ENCODE data around the gene ZNF566. TPM values are rescaled to one million over a fixed set of nuclear protein-coding genes. Genes with fewer than 3 reads are reported as not detected.
A peak's percentile ranks its signal among the peaks of the same experiment; 100 is the strongest.

The ZNF566 gene
- total RNA-seq (2022) (12.0 and 13.0 TPM in 2 replicates), Bru-seq, nascent RNA (percentile 70 among the genes with signal in this experiment), BruChase-seq, experiment 1, labeled RNA remaining after a 6-hour chase (percentile 69 among the genes with signal in this experiment), BruChase-seq, experiment 2, labeled RNA remaining after a 2-hour chase (percentile 76 among the genes with signal in this experiment)
- long read RNA-seq, partial matches to known transcripts: 0 of 2 reads
- long read RNA-seq, other reads (novel, unspliced or antisense): 2 of 2 reads

GRCh38 chr19:36489118-36489919 lies at the start of gene ZNF566:
TSS of gene ZNF566 (minus strand) at chr19:36489561. CDS start at chr19:36476557, 13,004 bp downstream.
- Mint-ChIP-seq H3K4me3 (ENCODE audit: low read depth, unreplicated experiment) (peak within 1 kb of the TSS; percentile 98), H3K9me3 (ENCODE audit: low read depth, unreplicated experiment) (peaks cover 11% of the 10 kb centered on the region), H3K27ac (ENCODE audit: unreplicated experiment) (peak within 1 kb of the TSS; percentile 96), H3K27me3 (ENCODE audit: unreplicated experiment) (no peaks in the 10 kb centered on the region), H3K36me3 (ENCODE audit: insufficient read depth, unreplicated experiment) (peaks cover 48% of the 10 kb centered on the region), H3K4me1 (ENCODE audit: low read depth, unreplicated experiment) (peaks cover 15% of the 10 kb centered on the region)
- BruUV-seq (replicated peaks): no TSS peak
- CTCF ChIA-PET: interaction anchor here (0.5 to 0.6 kb wide), 2 partner anchors 84 to 322 kb away, joined by 4 to 5 read pairs; partner anchors contain the start of gene ZNF529
- intact Hi-C loops (cut with micrococcal nuclease; ENCODE audit: unreplicated experiment): no loop called here
- peak; percentile 95 for DNase-seq
- TF ChIP-seq CTCF (IDR thresholded peaks at IDR 0.05; ENCODE audit: unreplicated experiment): no peak

- intact Hi-C loops (cut with micrococcal nuclease; ENCODE audit: unreplicated experiment): loop anchor here (5.0 kb wide), 1 partner anchor 43 kb away; the partner anchor contains the start of gene ZNF529
- peak overlapping the region; percentile 98 for H3K27ac Mint-ChIP-seq (ENCODE audit: unreplicated experiment)
- H3K4me3 Mint-ChIP-seq (ENCODE audit: low read depth, unreplicated experiment): peak overlapping the region; percentile 100
- DNase-seq: no peak
- H3K9me3 Mint-ChIP-seq (ENCODE audit: low read depth, unreplicated experiment): peaks cover 7% of the 10 kb centered on the region
- peaks cover 28% of the 10 kb centered on the region for H3K36me3 Mint-ChIP-seq (ENCODE audit: insufficient read depth, unreplicated experiment)
- no peak for TF ChIP-seq CTCF (IDR thresholded peaks at IDR 0.05; ENCODE audit: unreplicated experiment)
- H3K4me1 Mint-ChIP-seq (ENCODE audit: low read depth, unreplicated experiment): peaks cover 11% of the 10 kb centered on the region
- CTCF ChIA-PET: interaction anchor here (0.6 to 1.3 kb wide), 4 partner anchors 45 to 1207 kb away, joined by 3 to 5 read pairs (median 3); partner anchors contain the start of gene ZNF529
- no peaks in the 10 kb centered on the region for H3K27me3 Mint-ChIP-seq (ENCODE audit: unreplicated experiment)
- TSS peak; percentile 76 for BruUV-seq (replicated peaks)
Measured at GRCh38 chr19:36528921-36529518, 39.7 kb upstream of the ZNF566 start.

DNA sequence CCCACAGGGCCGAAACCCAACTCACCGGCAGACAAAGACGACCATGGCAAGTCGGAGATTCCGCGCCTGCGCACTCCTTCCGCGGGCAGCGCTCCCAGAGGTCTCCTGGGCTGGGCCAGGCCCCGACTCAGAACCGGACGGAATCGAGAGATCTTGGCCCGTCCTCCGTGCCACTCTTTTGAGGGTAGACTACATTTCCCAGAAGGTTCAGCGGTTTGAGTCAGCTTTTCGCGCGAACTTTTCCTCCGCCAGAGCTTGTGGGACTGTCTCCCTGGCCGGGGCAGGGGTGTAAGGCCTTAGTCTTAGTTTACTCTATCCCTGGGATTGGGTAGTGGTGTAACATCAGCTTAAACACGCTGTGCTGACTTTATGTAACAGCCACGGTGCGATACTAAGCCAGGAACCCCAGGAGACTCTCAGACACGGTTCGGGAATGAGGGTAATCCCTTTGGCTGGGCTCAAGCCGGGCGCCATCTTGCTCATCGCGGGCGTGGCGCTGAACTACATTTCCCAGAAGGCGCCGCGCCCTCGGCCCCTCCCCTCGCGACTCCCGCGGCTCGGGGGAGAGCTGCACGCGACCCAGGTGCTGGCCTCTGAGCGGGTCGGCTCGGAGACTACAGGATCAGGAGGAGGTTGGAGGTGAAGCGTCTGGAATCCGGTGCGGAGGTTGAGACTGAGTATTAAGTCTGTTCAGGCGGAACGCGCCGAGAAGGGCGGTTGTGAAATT lies 39.0 kb upstream of the ZNF566 start, which contains the start of gene ZNF260:
TSS of gene ZNF260 (minus strand) at position 78 of the 727 bp plus-strand sequence. CDS start 13,033 bp downstream, outside the sequence.
- peak; percentile 95 for DNase-seq
- BruUV-seq (replicated peaks): no TSS peak
- Mint-ChIP-seq H3K36me3 (ENCODE audit: insufficient read depth, unreplicated experiment) (peaks cover 28% of the 10 kb centered on the region), H3K27me3 (ENCODE audit: unreplicated experiment) (no peaks in the 10 kb centered on the region), H3K27ac (ENCODE audit: unreplicated experiment) (peak within 1 kb of the TSS; percentile 98), H3K4me3 (ENCODE audit: low read depth, unreplicated experiment) (peak within 1 kb of the TSS; percentile 100), H3K9me3 (ENCODE audit: low read depth, unreplicated experiment) (peaks cover 10% of the 10 kb centered on the region), H3K4me1 (ENCODE audit: low read depth, unreplicated experiment) (peaks cover 11% of the 10 kb centered on the region)
- intact Hi-C loops (cut with micrococcal nuclease; ENCODE audit: unreplicated experiment): loop anchor here (5.0 kb wide), 1 partner anchor 44 kb away; the partner anchor contains the start of gene ZNF529
- CTCF ChIA-PET: interaction anchor here (0.6 to 1.3 kb wide), 5 partner anchors 45 to 1208 kb away, joined by 3 to 5 read pairs (median 3); partner anchors contain the start of gene ZNF529
- no peak for TF ChIP-seq CTCF (IDR thresholded peaks at IDR 0.05; ENCODE audit: unreplicated experiment)

All from Calu3 (cell line).